Glutamatergic neuron (in vitro differentiated cells): ENCODE data around the gene BPGM. TPM values are rescaled to one million over a fixed set of nuclear protein-coding genes. Genes with fewer than 3 reads are reported as not detected.

Source experiments
- DNase-seq: peaks from one replicate; pipeline ENCODE4 v3.0.0; 2022
- H3K27ac Mint-ChIP-seq: one replicate; pipeline ENCODE4 v1.8.0; 2020; ENCODE audit warnings: mild to moderate bottlenecking, mixed read lengths, inconsistent platforms; ENCODE audit not compliant: unreplicated experiment
- H3K27me3 Mint-ChIP-seq: one replicate; pipeline ENCODE4 v1.8.0; 2020; ENCODE audit warnings: mild to moderate bottlenecking, moderate library complexity, mixed read lengths, inconsistent platforms; ENCODE audit not compliant: unreplicated experiment
- H3K36me3 Mint-ChIP-seq: one replicate; pipeline ENCODE4 v1.8.0; 2020; ENCODE audit warnings: mild to moderate bottlenecking, mixed read lengths, inconsistent platforms; ENCODE audit not compliant: unreplicated experiment
- H3K4me1 Mint-ChIP-seq: one replicate; pipeline ENCODE4 v1.8.0; 2020; ENCODE audit warnings: mild to moderate bottlenecking, low read depth, mixed read lengths, inconsistent platforms; ENCODE audit not compliant: unreplicated experiment
- H3K4me3 Mint-ChIP-seq: one replicate; pipeline ENCODE4 v1.8.0; 2020; ENCODE audit warnings: mild to moderate bottlenecking, mixed read lengths, inconsistent platforms; ENCODE audit not compliant: unreplicated experiment
- H3K9me3 Mint-ChIP-seq: one replicate; pipeline ENCODE4 v1.8.0; 2020; ENCODE audit warnings: mild to moderate bottlenecking, moderate library complexity, mixed read lengths, inconsistent platforms; ENCODE audit not compliant: unreplicated experiment
- total RNA-seq: library from RNA; stranded (reverse); fragmentation: NEBNext Ultra II Directional; extraction: Animal tissue kit (Norgen Biotek cat#: 25700); gene quantifications from one replicate; pipeline ENCODE4 v1.2.1, GENCODE V29; 2021; ENCODE audit not compliant: unreplicated experiment
- TF ChIP-seq, protein P1 (sequence below): fragments of 200-600 bp; sonication (generic); IDR thresholded peaks from one replicate; pipeline ENCODE4 v1.5.0; 2021; ENCODE audit not compliant: partially characterized antibody, unreplicated experiment

BPGM gene
- total RNA-seq, 1 donor from 2014 or later, result 24.2 TPM

DNA sequence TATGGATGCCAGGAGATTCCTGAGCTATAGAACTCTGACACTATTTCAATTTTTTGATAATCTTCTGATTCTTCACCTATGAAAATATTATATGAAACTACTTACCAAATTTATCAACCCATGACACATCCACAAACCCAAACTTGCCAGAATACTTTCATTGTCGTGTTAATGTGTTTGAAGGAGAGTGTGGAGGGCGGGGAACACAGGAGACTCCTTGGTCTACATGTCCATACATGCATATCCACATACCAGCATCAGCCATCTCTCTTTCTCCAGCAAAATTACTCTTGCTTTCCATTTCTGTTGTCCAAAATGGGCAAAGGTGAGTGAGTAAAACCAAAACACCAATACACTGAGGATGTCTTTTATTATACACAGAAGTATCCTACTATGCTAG, 23.5 kb upstream of the BPGM start:
- no peaks in the 10 kb centered on the region for H3K9me3 Mint-ChIP-seq
- no peak overlapping the region for H3K27ac Mint-ChIP-seq
- H3K27me3 Mint-ChIP-seq, result no peaks in the 10 kb centered on the region
- peaks cover 4% of the 10 kb centered on the region for H3K4me1 Mint-ChIP-seq
- no peak overlapping the region for H3K4me3 Mint-ChIP-seq
- TF ChIP-seq, protein P1, sequence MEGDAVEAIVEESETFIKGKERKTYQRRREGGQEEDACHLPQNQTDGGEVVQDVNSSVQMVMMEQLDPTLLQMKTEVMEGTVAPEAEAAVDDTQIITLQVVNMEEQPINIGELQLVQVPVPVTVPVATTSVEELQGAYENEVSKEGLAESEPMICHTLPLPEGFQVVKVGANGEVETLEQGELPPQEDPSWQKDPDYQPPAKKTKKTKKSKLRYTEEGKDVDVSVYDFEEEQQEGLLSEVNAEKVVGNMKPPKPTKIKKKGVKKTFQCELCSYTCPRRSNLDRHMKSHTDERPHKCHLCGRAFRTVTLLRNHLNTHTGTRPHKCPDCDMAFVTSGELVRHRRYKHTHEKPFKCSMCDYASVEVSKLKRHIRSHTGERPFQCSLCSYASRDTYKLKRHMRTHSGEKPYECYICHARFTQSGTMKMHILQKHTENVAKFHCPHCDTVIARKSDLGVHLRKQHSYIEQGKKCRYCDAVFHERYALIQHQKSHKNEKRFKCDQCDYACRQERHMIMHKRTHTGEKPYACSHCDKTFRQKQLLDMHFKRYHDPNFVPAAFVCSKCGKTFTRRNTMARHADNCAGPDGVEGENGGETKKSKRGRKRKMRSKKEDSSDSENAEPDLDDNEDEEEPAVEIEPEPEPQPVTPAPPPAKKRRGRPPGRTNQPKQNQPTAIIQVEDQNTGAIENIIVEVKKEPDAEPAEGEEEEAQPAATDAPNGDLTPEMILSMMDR, result no peak
- DNase-seq, result no peak
- H3K36me3 Mint-ChIP-seq, result no peaks in the 10 kb centered on the region

- no peak overlapping the region for H3K4me3 Mint-ChIP-seq
- H3K27ac Mint-ChIP-seq, result no peak overlapping the region
- no peak for DNase-seq
- TF ChIP-seq, protein P1, result no peak
- H3K27me3 Mint-ChIP-seq, result no peaks in the 10 kb centered on the region
- H3K4me1 Mint-ChIP-seq, result no peaks in the 10 kb centered on the region
- no peaks in the 10 kb centered on the region for H3K36me3 Mint-ChIP-seq
- no peaks in the 10 kb centered on the region for H3K9me3 Mint-ChIP-seq
These were observed 21.1 kb upstream of the BPGM start for GRCh38 chr7:134625550-134625949.

GRCh38 chr7:134627109-134627774, 19.4 kb upstream of the BPGM start:
- Mint-ChIP-seq H3K4me1 (no peaks in the 10 kb centered on the region), H3K27me3 (no peaks in the 10 kb centered on the region), H3K9me3 (no peaks in the 10 kb centered on the region), H3K27ac (no peak overlapping the region), H3K4me3 (no peak overlapping the region), H3K36me3 (no peaks in the 10 kb centered on the region)
- DNase-seq, result no peak
- TF ChIP-seq, protein P1, result no peak

DNA sequence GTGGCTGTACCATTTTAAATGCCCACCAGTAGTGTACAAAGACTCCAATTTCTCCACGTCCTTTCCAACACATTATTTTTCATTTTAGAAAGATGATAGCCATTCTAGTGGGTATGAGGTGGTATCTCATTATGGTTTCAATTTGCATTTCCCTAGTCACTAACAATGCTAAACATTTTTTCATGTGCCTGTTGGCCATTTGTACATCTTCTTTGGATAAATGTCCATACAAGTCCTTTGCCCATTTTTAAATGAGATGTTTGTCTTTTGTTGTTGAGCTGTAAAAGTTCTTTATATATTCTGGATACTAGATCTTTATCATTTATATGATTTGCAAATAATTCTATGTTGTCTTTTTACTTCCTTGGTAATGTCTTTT, 18.9 kb upstream of the BPGM start:
- TF ChIP-seq, protein P1, result no peak
- Mint-ChIP-seq H3K9me3 (no peaks in the 10 kb centered on the region), H3K27ac (no peak overlapping the region), H3K4me1 (no peaks in the 10 kb centered on the region), H3K36me3 (no peaks in the 10 kb centered on the region), H3K4me3 (no peak overlapping the region), H3K27me3 (no peaks in the 10 kb centered on the region)
- DNase-seq, result no peak

DNA sequence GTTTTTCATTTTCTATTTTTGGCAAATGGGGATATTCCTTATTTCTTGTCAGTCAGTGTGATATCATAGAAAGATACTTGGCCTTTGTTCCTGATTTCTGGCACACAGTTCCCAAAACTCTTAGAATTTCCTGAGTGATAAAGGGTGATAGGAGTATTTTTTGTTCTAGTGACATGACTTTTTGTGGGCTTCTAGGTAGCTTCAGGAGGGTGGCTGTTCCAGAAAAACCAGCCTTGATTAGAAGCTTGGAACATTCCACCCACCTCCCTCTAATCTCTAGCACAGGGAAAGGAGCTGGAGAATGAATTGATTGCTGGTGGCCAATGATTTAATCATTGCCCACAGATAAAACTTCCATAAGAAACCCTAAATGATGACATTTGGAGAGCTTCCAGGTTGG, 17.2 kb upstream of the BPGM start:
- no peak overlapping the region for H3K27ac Mint-ChIP-seq
- DNase-seq, result no peak
- no peaks in the 10 kb centered on the region for H3K9me3 Mint-ChIP-seq
- H3K4me3 Mint-ChIP-seq, result no peak overlapping the region
- no peaks in the 10 kb centered on the region for H3K27me3 Mint-ChIP-seq
- H3K36me3 Mint-ChIP-seq, result no peaks in the 10 kb centered on the region
- TF ChIP-seq, protein P1, result no peak
- H3K4me1 Mint-ChIP-seq, result no peaks in the 10 kb centered on the region
